VCaP (cell line): ENCODE results near the gene HCFC1.
A peak's percentile ranks its signal among the peaks of the same experiment; 100 is the strongest.

Experiments
- H3K27ac ChIP-seq: fragments of 450-650 bp; 2 replicates; pipeline ENCODE4 v1.5.1; 2017
- TF ChIP-seq, protein P1 (sequence below): fragments of 450-650 bp; conservative IDR thresholded peaks from 2 replicates; pipeline ENCODE4 v1.5.1; 2017; ENCODE audit warnings: mild to moderate bottlenecking, moderate library complexity

Gene HCFC1

DNA sequence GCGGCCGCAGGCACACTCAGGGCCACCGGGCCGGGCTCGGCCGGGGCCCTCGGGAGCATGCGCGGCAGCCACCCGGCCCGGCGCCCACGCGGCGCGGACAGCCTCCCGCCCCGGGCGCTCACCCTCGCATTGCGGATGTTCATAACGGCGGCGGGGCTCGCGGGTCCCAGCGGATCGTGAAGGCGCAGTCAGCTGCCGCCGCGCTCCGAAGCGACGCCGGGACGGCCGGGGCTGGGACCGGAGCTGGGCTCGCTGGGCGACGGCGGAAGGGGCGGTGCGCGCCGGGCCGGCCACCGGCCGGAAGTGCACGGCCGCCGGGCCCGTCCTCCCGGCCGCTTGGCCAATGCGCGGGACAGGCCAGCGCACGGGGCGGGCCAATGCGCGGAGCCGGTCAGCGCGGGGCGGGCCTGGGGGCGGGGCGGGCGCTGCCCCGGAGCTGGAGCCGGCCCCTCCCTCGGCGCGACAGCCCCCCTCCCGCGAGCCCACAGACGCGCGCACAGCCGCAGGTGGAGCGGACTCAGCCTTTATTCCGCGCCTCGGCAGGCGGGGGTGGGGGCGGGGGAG, 36.8 kb downstream of the HCFC1 start, which contains the start of gene NAA10:
TSS of gene NAA10 (minus strand) at position 276 of the 564 bp plus-strand sequence. CDS start at position 143, 133 bp downstream.
- TF ChIP-seq, protein P1, sequence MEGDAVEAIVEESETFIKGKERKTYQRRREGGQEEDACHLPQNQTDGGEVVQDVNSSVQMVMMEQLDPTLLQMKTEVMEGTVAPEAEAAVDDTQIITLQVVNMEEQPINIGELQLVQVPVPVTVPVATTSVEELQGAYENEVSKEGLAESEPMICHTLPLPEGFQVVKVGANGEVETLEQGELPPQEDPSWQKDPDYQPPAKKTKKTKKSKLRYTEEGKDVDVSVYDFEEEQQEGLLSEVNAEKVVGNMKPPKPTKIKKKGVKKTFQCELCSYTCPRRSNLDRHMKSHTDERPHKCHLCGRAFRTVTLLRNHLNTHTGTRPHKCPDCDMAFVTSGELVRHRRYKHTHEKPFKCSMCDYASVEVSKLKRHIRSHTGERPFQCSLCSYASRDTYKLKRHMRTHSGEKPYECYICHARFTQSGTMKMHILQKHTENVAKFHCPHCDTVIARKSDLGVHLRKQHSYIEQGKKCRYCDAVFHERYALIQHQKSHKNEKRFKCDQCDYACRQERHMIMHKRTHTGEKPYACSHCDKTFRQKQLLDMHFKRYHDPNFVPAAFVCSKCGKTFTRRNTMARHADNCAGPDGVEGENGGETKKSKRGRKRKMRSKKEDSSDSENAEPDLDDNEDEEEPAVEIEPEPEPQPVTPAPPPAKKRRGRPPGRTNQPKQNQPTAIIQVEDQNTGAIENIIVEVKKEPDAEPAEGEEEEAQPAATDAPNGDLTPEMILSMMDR = no peak
- peak within 1 kb of the TSS; percentile 81 for H3K27ac ChIP-seq

DNA sequence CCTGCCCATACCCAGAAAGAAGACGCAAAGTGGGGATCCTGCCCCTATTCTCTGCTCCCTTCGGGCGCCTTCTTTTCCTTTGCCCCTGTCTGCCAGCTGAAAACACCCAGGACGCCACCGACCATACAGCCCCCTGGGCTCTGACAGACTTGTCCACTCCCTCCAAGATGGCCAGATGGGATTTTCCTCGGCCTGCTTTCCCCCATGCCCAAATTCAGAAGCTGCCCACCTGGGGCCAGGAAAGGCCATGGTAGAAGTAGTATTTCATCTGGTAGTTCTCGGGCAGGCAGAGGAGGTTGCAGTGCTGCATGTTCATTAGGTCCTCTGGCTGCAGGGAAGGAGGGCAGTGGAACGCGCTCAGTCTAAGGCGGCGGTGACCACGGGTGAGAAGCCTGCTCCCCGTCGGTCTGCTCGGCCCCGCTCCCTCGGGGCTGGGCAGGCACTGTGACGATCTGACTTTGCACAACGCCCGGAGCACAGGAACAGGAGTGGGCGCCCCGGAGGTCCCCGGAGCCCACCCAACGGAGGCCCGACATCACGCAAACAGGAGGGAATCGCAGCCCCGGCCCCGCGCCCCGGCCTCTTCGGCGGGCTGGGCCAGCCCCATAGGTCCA, 37.4 kb downstream of the HCFC1 start:
- TF ChIP-seq, protein P1 = no peak
- peak overlapping the region; percentile 81 for H3K27ac ChIP-seq

DNA sequence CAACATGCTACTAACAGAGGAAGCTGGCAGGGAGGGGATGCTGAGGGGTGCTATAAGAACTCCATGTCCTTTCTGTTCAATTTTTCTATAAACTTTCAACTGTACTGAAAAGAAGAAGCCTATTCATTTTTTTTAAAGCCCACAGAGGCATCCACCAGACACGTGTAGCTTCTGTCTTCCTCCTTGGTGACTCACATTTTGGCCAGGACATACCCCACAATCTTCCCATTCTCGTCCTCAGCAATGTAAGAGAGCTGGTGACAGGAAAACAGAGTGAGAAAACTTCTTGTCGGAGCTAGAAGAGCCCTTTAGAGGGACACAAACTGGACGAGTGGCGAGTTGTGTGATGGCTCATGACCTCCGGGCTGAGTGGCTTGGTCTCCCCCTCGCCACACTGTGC, 37.9 kb downstream of the HCFC1 start:
- TF ChIP-seq, protein P1 = no peak
- peak overlapping the region; percentile 81 for H3K27ac ChIP-seq

DNA sequence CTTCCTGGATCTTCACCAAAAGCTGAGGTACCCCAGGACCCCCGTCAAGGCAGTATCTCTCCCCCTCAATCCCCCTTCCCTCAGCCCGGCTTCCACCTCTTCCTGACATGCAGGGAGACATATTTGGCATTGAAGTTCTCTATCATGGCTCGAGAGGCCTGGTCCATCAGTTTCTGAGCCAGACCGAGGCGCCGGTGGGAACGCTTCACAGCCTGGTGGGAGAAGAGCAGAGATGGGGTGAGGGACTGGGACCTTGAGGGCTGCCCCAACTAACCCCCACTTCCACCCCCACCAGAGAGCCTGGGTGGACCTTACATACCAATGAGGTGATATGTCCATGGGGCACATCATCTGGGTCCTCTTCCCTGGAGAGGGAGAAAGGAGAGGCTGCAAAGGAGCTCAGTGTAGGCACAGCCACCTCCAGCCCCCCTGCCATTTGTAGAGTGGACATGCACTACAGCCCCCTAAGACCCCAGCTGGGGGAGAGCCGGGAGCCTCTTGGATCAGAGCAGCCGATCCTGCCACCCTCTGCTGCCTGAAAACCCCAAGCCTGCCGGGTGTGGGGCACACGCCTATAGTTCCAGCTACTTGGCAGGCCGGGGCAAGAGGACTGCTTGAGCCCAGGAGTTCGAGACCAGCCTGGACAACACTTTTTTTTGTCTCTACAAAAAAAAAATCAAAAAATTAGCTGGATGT, 39.2 kb downstream of the HCFC1 start:
- H3K27ac ChIP-seq = peak overlapping the region; percentile 81; the same call in 1 of the 2 replicates
- TF ChIP-seq, protein P1 = no peak

DNA sequence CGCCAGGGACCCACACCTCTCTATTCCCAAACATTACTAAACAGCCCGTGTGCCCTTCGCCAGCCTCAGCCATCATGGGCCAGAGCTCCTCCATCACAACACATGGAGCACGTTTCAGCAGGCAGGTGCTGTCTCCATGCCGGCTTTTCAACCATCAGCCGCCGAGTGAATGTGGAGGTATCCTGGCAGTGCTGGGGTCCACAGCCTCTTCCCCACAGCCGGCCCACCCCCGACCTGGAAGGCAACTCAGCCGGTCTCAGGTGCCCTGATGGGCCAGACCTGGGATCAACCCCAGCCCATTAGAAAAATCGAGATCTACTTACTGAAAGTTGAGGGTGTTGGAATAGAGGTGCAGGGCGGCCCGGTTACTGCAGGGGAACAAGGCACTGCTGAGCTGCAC, 39.9 kb downstream of the HCFC1 start:
- TF ChIP-seq, protein P1 = no peak
- H3K27ac ChIP-seq = peak overlapping the region; percentile 91

DNA sequence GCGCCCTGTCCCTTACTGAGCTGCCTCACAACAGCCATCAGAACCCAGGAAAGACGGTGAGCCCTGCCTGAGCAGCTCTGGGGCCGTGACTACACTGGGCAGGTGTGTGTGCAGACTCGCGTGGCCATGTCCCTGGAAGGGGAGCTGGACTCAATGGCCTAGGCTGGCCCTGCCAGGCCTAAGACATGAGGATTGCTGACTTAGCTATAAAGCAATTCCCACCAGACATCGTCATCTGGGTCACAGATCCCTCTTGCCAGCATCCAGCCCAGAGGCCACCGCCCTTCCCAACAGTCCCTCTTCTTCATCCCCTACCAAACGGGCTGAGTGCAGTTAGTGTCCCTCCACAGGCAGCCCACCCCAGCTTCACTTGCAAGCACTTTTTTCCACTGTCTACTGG, 40.5 kb downstream of the HCFC1 start:
- H3K27ac ChIP-seq = peak overlapping the region; percentile 91
- TF ChIP-seq, protein P1 = no peak
